Stimulated activated CD4-positive, alpha-beta T cell treated with anti-CD3 and anti-CD28 coated beads, Interleukin-15, amount 100 ng/mL, for 48 hours (primary cell): Measurements from ENCODE around the gene CFAP251.

ENCODE experiments used
- DNase-seq, 2 donors: peaks; one replicate each; pipeline ENCODE4 v3.0.0-alpha.2; 2020; ENCODE audit warnings: low read depth in 2 of 2

Gene CFAP251

GRCh38 chr12:122003651-122004611, 85.5 kb downstream of the CFAP251 start:
- DNase-seq = no peak

- DNase-seq = no peak
Measured at GRCh38 chr12:122004633-122005071, 86.3 kb downstream of the CFAP251 start.

DNA sequence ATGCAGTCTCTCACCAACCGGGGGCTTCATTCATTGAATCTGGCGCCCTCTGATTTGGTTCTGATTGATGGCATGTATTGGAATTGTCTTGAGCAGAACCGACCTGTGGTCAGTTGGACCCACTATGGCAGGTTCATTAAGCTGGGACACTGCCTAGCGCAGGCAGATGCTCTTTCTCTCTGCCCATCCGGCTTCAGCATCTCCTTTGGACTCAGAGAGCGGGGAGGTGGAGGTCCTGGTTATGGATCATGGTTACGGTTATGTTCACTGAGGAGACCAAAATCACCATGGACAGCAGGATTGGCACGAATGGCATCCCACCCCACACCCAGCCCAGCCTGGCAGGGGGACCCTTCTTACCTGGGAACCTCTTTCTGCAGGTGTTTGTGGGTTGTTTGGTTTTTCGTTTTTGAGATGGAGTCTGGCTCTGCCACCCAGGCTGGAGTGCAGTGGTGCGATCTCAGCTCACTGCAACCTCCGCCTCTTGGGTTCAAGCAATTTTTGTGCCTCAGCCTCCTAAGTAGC, 86.9 kb downstream of the CFAP251 start:
- DNase-seq = no peak

- no peak for DNase-seq
Measured at GRCh38 chr12:122006186-122006926, 88.0 kb downstream of the CFAP251 start.

- DNase-seq = no peak
Measured at GRCh38 chr12:122009741-122010140, 91.3 kb downstream of the CFAP251 start.

DNA sequence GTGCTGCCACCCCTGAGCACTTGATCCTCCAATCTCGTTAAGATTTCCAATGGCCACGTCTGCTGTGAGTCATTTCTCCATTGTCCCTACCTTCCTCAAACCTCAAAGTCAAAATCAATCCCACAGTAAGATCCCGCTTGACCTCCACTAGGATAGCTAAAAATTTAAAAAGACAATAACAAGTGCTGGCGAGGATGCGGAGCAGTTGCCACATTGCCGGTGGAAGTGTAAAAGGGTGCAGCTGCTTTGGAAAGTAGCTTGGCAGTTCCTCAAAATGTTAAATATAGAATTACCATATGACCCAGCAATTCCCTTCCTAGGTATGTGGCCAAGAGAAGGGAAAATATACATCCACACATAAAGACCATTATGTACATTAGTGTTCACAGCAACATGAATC, 93.8 kb downstream of the CFAP251 start:
- no peak for DNase-seq

GRCh38 chr12:122013136-122013535, 94.7 kb downstream of the CFAP251 start:
- DNase-seq = no peak

DNA sequence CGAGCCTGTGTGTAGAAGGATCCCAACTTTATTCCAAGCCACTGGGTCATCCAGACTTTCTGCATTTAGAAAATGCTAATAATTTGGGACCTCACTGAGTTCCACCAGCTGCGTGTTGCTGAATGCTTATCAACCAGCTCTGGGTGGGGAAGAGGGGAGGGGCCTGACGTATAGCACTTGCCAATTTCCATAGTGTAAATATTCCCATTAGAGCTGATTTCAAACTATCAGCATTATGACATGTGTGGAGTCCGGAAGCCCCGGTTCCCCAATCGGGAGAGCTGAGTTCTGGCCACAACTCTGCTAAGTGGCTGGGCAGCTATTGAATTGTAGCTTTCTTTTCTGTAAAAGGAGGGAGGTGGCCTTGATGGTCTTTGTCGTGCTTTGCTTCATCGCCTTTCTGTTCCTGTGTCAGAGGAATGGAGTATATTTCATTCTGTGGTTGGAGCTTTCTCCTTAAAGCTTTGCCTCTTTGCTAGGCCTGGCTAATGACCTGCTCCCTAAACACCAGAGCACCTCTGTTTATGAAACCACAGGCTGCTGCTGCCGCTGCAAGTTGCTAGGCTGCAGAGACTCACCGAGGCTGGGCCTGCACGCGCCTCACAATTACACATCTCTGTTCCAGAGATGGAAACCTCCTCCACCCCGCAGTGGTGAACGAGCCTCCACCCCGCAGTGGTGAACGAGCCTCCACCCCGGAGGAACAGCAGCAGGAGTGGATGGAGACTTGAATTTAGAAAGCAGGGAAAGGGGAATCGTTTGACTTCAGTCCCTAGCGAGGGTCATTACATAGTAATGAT, 95.6 kb downstream of the CFAP251 start:
- no peak for DNase-seq

DNA sequence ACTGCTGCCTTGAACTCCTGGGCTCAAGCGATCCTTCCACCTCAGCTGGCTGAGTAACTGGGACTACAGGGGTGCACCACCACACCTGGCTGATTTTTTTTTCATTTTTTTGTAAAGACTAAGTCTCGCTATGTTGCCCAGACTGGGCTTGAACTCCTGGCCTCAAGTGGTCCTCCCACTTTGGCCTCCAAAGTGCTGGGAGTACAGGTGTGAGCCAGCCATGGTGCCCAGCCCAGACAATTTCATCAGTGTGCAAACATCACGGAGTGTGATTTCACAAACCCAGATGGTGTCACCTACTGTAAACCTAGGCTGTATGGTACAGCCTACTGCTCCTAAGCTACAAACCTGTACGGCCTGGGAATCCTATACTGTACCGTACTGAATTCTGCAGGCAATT, 96.4 kb downstream of the CFAP251 start:
- no peak for DNase-seq

DNA sequence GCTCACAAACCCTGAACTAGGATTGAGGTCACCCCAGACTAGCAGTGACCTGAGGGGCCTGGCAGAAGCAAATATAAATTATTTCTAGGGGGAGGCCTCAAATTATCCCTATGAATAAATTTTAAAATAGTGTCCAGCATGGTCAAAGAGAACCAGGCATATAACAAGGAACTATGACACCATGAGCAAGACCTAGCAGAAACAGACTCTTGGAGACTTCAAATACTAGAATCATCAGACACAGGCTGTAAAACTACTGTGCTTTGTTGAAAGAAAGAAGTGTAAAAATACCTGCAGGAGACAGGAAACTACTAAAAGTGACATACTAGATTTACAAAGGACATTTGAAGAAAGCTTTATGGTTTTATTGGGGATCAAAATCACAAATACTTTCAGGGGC, 100.1 kb downstream of the CFAP251 start:
- DNase-seq = no peak

DNA sequence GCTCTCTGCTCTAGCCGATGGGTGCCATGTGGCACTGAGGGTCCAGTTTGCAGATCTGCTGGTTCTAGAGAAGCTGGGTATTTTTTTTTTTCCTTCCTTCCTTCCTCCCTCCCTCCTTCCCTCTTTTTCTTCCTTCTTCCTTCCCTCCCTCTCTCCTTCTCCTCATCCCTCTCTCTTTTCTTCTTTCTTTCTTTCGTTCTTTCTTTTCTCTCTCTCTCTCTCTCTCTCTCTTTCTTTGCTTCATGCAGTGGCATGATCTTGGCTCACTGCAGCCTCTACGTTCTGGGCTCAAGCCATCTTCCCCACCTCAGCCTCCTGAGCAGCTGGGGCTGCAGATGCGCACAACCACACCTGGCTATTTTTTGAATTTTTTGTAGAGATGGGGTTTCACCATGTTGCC, 100.5 kb downstream of the CFAP251 start:
- no peak for DNase-seq

GRCh38 chr12:122020795-122021192, 102.4 kb downstream of the CFAP251 start:
- no peak for DNase-seq

- no peak for DNase-seq
Measured at GRCh38 chr12:122021193-122021821, 102.9 kb downstream of the CFAP251 start.

DNA sequence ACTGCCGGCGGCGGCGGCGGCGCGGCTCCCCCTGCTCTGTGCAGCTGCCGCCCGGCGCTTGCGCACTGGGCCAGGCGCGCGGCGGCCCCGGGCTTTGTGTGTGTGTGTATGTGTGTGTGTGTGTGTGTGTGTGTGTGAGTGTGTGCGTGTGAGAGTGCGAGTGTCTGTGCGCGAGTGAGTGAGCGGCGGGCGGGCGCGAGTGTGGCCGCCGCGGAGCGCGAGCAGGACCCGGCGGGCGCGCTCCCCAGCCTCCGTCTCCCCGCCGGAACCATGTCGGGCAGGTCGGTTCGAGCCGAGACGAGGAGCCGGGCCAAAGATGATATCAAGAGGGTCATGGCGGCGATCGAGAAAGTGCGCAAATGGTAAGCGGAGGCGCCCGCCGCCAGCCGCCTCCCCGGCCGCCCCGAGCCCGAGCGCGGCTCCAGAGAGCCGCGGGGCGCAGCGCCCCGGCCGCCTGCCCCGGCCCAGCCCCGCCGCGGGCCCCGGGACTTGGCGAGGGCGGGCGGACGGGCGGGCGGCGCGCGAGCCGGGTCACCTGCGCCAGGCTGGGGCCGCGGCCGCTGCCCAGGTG, 103.5 kb downstream of the CFAP251 start, which contains the start of gene BCL7A:
Gene BCL7A, plus strand, starts transcription at position 63 of the 571 bp plus-strand sequence. Its CDS starts 208 bp downstream, at position 271.
- peak; percentile 44 to 45 for DNase-seq

GRCh38 chr12:122022393-122023338, 104.3 kb downstream of the CFAP251 start:
- no peak for DNase-seq

GRCh38 chr12:122023339-122024131, 105.1 kb downstream of the CFAP251 start:
- no peak for DNase-seq

GRCh38 chr12:122024132-122024785, 105.9 kb downstream of the CFAP251 start:
- DNase-seq = no peak

DNA sequence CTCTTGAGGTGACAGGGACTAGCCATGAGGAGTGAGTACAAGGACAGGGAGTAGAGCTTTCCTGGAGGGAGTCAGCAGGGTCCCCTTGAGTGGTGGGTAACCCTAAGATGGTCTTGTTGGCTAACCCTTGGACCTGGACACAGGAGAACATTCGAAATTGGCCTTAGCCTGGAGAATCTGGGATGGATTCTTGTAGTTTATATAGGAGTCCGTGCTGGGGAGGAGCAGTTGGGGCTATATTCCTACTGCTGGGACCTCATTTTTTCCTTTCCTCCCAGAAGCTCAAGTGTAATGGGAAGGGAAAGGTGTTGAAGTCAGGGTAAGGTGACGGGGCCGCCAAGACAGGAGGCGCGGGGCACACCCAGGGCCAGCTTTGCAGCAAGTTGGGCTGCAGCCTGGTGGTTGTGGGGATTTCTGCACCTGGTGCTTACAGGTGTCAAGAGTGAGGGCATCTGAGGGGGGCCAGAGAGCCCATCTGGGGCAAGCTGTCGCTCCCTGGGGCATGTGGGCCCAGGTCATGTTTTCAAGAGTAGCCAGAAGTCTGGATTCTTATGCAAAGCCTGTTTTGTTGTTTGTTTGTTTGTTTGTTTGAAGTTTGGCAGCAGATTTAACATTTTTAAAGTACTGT, 108.4 kb downstream of the CFAP251 start:
- no peak for DNase-seq
